ENCODE results near the gene CRACDL. TPM values are rescaled to one million over a fixed set of nuclear protein-coding genes. Genes with fewer than 3 reads are reported as not detected.
A peak's percentile ranks its signal among the peaks of the same experiment; 100 is the strongest.

Gene CRACDL
- total and polyA plus RNA-seq, 2 of the 13 experiments (the other 11 are each of a cell fraction or from before 2014, with no cell fraction given) = 0.15 to 0.26 TPM

DNA sequence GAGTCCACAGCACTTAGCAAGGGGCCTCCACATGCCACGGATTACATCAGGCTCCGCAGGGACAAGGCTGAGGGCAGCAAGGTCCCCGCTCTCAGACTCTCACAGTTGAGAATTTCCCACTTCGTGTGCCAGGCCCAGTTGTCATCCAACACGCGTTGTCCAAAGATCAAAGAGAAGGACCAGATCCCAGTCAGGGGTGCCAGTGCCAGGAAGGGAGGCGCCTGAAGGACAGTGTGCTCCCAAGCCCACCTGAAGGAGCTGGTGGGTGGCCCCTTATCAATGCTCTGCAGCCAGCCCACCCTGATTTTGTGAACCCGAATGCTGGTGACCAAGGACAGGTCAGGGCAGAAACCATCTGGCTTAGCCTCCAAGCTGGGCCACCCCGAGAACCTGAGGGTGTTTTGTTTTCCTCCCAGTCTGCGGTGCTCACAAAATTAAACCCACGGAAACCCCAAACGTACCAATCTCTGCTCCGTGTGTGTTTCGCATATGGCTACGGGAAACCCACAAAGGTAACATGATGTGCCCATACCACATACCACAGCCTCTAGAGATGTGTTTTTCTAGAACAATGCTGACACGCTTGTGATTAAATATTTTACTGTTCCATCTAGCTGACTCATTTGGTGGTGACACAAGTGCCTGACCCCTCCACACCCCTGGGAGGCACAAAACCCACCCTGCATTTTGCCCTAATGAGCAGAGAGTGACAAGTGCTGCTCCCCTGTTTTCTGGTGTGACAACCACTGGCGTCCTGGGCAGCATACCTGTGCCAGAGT lies 24.5 kb downstream of the CRACDL start (continued):
- TF ChIP-seq ZBTB7B (CRISPR knock-in tag; IDR thresholded peaks at IDR 0.05) (peak; percentile 86), RXRB (CRISPR knock-in tag; IDR thresholded peaks at IDR 0.05; ENCODE audit: borderline replicate concordance) (peak; percentile 60), IRF2 (CRISPR knock-in tag; IDR thresholded peaks at IDR 0.05) (no peak), MLX (CRISPR knock-in tag; IDR thresholded peaks at IDR 0.05) (no peak), ZNF646 (CRISPR knock-in tag; IDR thresholded peaks at IDR 0.05) (no peak), SAP130 (CRISPR knock-in tag; IDR thresholded peaks at IDR 0.05; ENCODE audit: low read depth) (no peak), ZFP36L1 (CRISPR knock-in tag; IDR thresholded peaks at IDR 0.05) (no peak), KDM6A (CRISPR knock-in tag; IDR thresholded peaks at IDR 0.05; ENCODE audit: low read depth) (peak; percentile 84), KAT8 (CRISPR knock-in tag; IDR thresholded peaks at IDR 0.05) (no peak), ZNF879 (CRISPR knock-in tag; IDR thresholded peaks at IDR 0.05) (no peak), SMAD1 (CRISPR knock-in tag; IDR thresholded peaks at IDR 0.05; ENCODE audit: borderline replicate concordance, low read depth) (no peak), TIGD3 (CRISPR knock-in tag; IDR thresholded peaks at IDR 0.05; ENCODE audit: borderline replicate concordance) (no peak), REPIN1 (CRISPR knock-in tag; IDR thresholded peaks at IDR 0.05; ENCODE audit: borderline replicate concordance, low read depth) (peak; percentile 30; the same call in 1 of the 2 replicates), ZNF263 (CRISPR knock-in tag; IDR thresholded peaks at IDR 0.05) (0 out of 2 replicates have a peak, but pooled peaks have one; percentile 27)
- TF ChIP-seq, protein P1, sequence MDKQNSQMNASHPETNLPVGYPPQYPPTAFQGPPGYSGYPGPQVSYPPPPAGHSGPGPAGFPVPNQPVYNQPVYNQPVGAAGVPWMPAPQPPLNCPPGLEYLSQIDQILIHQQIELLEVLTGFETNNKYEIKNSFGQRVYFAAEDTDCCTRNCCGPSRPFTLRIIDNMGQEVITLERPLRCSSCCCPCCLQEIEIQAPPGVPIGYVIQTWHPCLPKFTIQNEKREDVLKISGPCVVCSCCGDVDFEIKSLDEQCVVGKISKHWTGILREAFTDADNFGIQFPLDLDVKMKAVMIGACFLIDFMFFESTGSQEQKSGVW (CRISPR knock-in tag; IDR thresholded peaks at IDR 0.05; ENCODE audit: borderline replicate concordance) = no peak
- TF ChIP-seq, protein P2, sequence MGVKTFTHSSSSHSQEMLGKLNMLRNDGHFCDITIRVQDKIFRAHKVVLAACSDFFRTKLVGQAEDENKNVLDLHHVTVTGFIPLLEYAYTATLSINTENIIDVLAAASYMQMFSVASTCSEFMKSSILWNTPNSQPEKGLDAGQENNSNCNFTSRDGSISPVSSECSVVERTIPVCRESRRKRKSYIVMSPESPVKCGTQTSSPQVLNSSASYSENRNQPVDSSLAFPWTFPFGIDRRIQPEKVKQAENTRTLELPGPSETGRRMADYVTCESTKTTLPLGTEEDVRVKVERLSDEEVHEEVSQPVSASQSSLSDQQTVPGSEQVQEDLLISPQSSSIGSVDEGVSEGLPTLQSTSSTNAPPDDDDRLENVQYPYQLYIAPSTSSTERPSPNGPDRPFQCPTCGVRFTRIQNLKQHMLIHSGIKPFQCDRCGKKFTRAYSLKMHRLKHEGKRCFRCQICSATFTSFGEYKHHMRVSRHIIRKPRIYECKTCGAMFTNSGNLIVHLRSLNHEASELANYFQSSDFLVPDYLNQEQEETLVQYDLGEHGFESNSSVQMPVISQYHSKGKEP (CRISPR knock-in tag; IDR thresholded peaks at IDR 0.05) = no peak
